GM10266 (cell line): Measurements from ENCODE around the gene SLC12A9.
"Not testable (repeated sequence)": the region's sequence is repeated elsewhere in the genome, so short reads cannot be mapped to it uniquely, and the experiment has no call there.

Experiments
- DNase-seq: peaks from one replicate; pipeline ENCODE4 v3.0.0; 2012; ENCODE audit errors: extremely low spot score
- TF ChIP-seq, protein P1 (sequence below): IDR thresholded peaks from 2 replicates; pipeline ENCODE4 v1.5.1; 2012; ENCODE audit warnings: mild to moderate bottlenecking, low read depth; ENCODE audit not compliant: control insufficient read depth, insufficient read depth; ENCODE audit errors: missing control alignments

Gene SLC12A9

DNA sequence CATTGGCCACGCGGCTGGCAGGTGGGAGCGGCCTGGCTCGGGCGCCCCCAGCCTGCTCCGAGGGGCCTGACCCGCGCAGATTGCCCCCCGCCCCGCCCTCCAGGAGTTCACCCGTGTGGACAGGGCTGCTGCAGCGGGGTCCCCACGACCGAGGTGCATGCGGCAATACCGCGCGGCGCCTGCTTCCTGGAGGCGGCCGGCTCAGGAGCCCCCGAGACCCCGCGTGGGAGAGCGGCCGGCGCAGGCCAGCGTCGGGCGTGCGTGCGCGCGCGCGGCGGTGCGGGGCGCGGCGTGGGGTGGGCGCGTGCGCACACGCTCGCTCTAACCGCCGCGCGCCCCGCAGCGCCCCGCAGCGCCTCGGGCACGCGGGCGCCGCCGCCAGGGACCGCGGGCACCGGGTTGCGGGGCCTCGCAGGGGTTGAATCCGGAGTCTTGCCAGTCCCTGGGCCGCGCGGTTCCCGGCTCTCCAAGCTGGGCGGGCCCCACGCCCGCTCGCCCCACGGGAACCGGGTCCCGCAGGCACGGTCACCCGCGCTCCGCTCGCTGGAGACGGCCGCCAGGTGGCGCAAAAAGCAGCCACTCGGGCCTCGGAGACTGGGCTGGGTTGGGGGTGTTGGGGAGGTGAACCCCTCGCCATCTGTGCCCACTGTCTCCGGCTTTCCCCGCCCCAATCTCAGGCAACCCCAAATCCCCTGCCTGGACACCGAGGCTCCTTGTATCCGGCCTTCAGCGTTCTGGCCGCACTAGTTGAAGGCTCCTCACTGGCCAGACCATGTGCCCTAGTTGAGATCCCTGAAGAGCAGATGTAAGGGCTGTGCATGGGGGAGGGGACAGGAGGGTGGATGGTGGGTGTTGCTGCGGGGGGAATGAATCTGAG is 44.5 kb downstream of the SLC12A9 start:
- DNase-seq, result peak; percentile 73
- TF ChIP-seq, protein P1, sequence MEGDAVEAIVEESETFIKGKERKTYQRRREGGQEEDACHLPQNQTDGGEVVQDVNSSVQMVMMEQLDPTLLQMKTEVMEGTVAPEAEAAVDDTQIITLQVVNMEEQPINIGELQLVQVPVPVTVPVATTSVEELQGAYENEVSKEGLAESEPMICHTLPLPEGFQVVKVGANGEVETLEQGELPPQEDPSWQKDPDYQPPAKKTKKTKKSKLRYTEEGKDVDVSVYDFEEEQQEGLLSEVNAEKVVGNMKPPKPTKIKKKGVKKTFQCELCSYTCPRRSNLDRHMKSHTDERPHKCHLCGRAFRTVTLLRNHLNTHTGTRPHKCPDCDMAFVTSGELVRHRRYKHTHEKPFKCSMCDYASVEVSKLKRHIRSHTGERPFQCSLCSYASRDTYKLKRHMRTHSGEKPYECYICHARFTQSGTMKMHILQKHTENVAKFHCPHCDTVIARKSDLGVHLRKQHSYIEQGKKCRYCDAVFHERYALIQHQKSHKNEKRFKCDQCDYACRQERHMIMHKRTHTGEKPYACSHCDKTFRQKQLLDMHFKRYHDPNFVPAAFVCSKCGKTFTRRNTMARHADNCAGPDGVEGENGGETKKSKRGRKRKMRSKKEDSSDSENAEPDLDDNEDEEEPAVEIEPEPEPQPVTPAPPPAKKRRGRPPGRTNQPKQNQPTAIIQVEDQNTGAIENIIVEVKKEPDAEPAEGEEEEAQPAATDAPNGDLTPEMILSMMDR, result peak; percentile 79

GRCh38 chr7:100897772-100898454 is 45.4 kb downstream of the SLC12A9 start:
- TF ChIP-seq, protein P1, result no peak
- DNase-seq, result no peak

- TF ChIP-seq, protein P1, result no peak
- no peak for DNase-seq
Observed at GRCh38 chr7:100899432-100899831, 46.9 kb downstream of the SLC12A9 start.

- DNase-seq, result no peak
- TF ChIP-seq, protein P1, result no peak
Observed at GRCh38 chr7:100900978-100901377, 48.5 kb downstream of the SLC12A9 start.

DNA sequence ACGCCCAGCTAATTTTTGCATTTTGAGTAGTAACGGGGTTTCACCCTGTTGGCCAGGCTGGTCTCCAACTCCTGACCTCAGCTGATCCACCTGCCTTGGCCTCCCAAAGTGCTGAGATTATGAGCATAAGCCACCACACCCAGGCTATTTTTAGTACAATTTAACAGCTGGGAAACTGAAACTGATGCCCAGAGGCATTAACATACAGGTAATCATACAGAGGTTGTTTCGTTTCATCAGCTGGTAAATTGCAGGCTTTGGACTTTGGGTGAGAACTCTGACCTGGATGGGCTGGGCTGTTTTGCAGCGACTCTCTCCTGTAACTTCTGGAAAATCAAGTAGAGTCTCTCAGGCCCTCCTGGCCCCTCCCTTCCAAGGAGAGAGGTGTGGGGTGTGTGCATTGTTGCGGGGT is 49.4 kb downstream of the SLC12A9 start:
- DNase-seq, result no peak
- TF ChIP-seq, protein P1, result no peak

GRCh38 chr7:100902638-100903037 is 50.1 kb downstream of the SLC12A9 start:
- TF ChIP-seq, protein P1, result no peak
- DNase-seq, result no peak

- DNase-seq, result no peak
- TF ChIP-seq, protein P1, result no peak
Observed at GRCh38 chr7:100908512-100908911, 56.0 kb downstream of the SLC12A9 start.

DNA sequence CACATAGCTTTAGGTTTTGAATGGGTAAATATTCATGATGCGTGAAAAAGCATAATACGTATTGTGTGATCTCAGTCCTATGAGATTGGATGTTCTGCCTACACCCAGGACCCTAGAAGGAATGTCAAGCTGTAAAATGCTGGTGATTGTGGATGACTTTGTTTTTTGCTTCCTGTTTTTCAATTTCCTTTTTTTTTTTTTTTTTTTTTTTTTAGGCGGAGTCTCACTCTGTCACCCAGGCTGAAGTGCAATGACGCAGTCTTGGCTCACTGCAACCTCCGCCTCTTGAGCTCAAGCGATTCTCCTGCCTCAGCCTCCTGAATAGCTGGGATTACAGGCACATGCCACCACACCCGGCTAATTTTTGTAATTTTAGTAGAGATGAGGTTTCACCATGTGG is 57.9 kb downstream of the SLC12A9 start:
- DNase-seq, result not testable (repeated sequence)
